Measurements from ENCODE around the gene OR13C4.

OR13C4 gene

DNA sequence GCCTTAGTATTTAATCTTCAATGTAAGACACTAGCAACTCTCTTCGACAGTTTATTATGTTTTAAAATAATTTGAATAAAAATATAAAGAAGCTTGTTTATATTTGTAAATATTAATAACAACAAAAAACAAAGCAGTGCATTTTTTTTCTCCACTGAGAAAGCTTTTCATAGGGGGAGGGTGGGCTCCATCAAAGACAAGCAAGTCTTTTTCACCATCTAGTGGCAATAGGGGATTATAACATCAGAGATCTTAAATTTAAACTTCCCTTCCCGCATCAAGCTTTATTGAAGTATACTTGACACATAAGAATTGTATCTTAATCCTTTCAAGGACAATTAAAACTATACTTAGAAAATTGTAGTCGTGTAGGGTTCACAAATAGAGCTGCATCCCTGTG, 32.2 kb downstream of the OR13C4 start:
- no peaks in the 10 kb centered on the region for H3K36me3 Mint-ChIP-seq
- no peaks in the 10 kb centered on the region for H3K4me1 Mint-ChIP-seq (ENCODE audit: low read depth)
- no peaks in the 10 kb centered on the region for H3K27me3 Mint-ChIP-seq
- H3K4me3 Mint-ChIP-seq, result no peak overlapping the region
- H3K27ac Mint-ChIP-seq, result no peak overlapping the region
- H3K9me3 Mint-ChIP-seq (ENCODE audit: low read depth), result no peaks in the 10 kb centered on the region

DNA sequence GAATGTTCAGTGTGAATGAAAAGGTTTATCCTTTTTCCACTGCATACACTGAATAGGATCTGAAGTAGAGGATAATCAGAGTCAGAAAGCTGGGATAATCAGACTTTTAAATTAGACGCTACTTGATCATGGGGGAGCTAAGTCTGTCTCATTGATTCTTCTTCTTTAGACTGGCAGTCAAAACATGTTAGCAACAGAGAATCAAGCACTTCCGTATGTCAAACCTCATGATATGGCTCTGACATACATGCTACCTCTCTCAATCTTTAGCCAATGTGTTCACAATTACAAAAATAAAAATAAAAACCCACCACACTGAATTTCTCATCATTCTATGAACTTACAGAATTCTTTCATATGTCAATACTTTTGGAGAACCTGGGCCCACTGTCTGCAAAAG, 42.0 kb downstream of the OR13C4 start:
- H3K4me1 Mint-ChIP-seq (ENCODE audit: low read depth), result no peaks in the 10 kb centered on the region
- peaks cover 3% of the 10 kb centered on the region for H3K9me3 Mint-ChIP-seq (ENCODE audit: low read depth)
- no peaks in the 10 kb centered on the region for H3K36me3 Mint-ChIP-seq
- H3K27me3 Mint-ChIP-seq, result peaks cover 2% of the 10 kb centered on the region
- no peak overlapping the region for H3K27ac Mint-ChIP-seq
- no peak overlapping the region for H3K4me3 Mint-ChIP-seq

DNA sequence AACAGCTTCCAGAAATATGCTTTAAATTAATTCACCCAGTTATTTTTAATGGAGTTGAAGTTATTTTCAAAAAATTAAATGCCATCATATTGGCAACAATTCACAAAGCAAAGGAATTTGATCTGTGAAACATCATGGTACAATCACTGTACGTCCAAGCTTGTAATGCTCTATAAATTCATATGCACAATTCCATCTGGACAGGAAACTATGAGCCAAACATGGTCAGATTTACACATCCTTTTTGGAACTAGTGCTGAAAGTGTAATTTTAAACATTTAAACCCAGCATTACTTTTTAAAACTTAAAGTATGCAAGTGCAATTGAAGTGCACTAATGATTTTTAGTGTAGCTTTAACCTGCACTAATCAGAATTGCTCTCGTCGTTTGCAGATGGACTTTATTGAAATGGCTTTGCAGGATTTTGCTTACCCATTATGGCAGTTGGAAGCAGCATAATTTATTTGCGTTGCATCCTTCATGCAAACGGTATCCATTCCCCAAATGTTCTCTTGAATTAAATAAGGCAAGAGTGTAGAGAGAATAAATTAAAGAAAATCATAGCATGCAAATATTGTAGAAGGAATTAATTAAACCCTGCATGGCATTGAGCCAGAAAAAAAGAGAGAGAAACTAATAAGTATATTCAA, 44.0 kb downstream of the OR13C4 start:
- H3K4me3 Mint-ChIP-seq, result no peak overlapping the region
- peaks cover 2% of the 10 kb centered on the region for H3K27me3 Mint-ChIP-seq
- H3K9me3 Mint-ChIP-seq (ENCODE audit: low read depth), result peaks cover 3% of the 10 kb centered on the region
- H3K27ac Mint-ChIP-seq, result no peak overlapping the region
- H3K4me1 Mint-ChIP-seq (ENCODE audit: low read depth), result no peaks in the 10 kb centered on the region
- no peaks in the 10 kb centered on the region for H3K36me3 Mint-ChIP-seq
